ENCODE measurements around the gene SLC5A6.
"Not testable (repeated sequence)": the region's sequence is repeated elsewhere in the genome, so short reads cannot be mapped to it uniquely, and the experiment has no call there.

The SLC5A6 gene

GRCh38 chr2:27199241-27199640 lies 12.8 kb downstream of the SLC5A6 start:
- no peak overlapping the region for H3K9ac ChIP-seq (ENCODE audit: low read length)
- H3K4me2 ChIP-seq (ENCODE audit: low read length) = no peak overlapping the region
- no peak overlapping the region for H3K23ac ChIP-seq (ENCODE audit: low read length)
- peak overlapping the region; percentile 40 for H2BK120ac ChIP-seq (ENCODE audit: insufficient read depth, low read length, poor library complexity)
- no peak overlapping the region for H2AFZ ChIP-seq (ENCODE audit: insufficient read depth, low read length, poor library complexity)
- no peak overlapping the region for H4K12ac ChIP-seq (ENCODE audit: low read depth, low read length)
- no peaks in the 10 kb centered on the region for H3K9me3 ChIP-seq (ENCODE audit: insufficient read depth, low read depth, low read length)
- peaks cover 42 to 48% of the 10 kb centered on the region in 2 experiments for H3K36me3 ChIP-seq (ENCODE audit: control insufficient read depth in 1 of 2, insufficient read depth in 2 of 2, low read length in 2 of 2)
- no peak overlapping the region for H3K18ac ChIP-seq (ENCODE audit: low read length)
- no peak overlapping the region for H4K91ac ChIP-seq (ENCODE audit: low read depth, low read length)
- peaks cover 7 to 12% of the 10 kb centered on the region in 2 experiments for H3K4me1 ChIP-seq (ENCODE audit: control insufficient read depth in 1 of 2, insufficient read depth in 2 of 2, low read length in 2 of 2)
- no peak overlapping the region for H2AK5ac ChIP-seq (ENCODE audit: low read length)
- WGBS (ENCODE audit: extremely low coverage, insufficient coverage, insufficient read length) = no CpG with 5 or more reads among the region's 2 CpGs
- H3K79me1 ChIP-seq (ENCODE audit: low read length) = peaks cover 6% of the 10 kb centered on the region
- no peak overlapping the region for H2BK12ac ChIP-seq (ENCODE audit: low read length)
- H3K27me3 ChIP-seq (ENCODE audit: insufficient read depth, low read length) = no peaks in the 10 kb centered on the region
- no peak overlapping the region for H2BK5ac ChIP-seq (ENCODE audit: low read depth, low read length, poor library complexity)
- no peak overlapping the region for H3K14ac ChIP-seq (ENCODE audit: low read length)
- H3K27ac ChIP-seq (ENCODE audit: low read depth, low read length) = peak overlapping the region; percentile 61
- no peak overlapping the region for H3K4me3 ChIP-seq (ENCODE audit: low read depth, low read length)
- no peak for DNase-seq
- no peak overlapping the region for H4K8ac ChIP-seq (ENCODE audit: low read depth, low read length)
- no peaks in the 10 kb centered on the region for H3K79me2 ChIP-seq (ENCODE audit: control insufficient read depth, insufficient read depth, low read length, poor library complexity)
- no peak overlapping the region for H3K4ac ChIP-seq (ENCODE audit: low read depth, low read length)

- Histone ChIP-seq H3K4me2 (ENCODE audit: low read length) (no peak overlapping the region), H2BK12ac (ENCODE audit: low read length) (no peak overlapping the region), H3K79me2 (ENCODE audit: control insufficient read depth, insufficient read depth, low read length, poor library complexity) (no peaks in the 10 kb centered on the region), H3K18ac (ENCODE audit: low read length) (peak overlapping the region; percentile 14), H3K27me3 (ENCODE audit: insufficient read depth, low read length) (no peaks in the 10 kb centered on the region), H4K12ac (ENCODE audit: low read depth, low read length) (no peak overlapping the region), H3K36me3 (ENCODE audit: control insufficient read depth in 1 of 2, insufficient read depth in 2 of 2, low read length in 2 of 2) (peaks cover 36 to 42% of the 10 kb centered on the region in 2 experiments), H4K91ac (ENCODE audit: low read depth, low read length) (peak overlapping the region; percentile 25), H2AFZ (ENCODE audit: insufficient read depth, low read length, poor library complexity) (no peak overlapping the region), H2AK5ac (ENCODE audit: low read length) (no peak overlapping the region), H4K8ac (ENCODE audit: low read depth, low read length) (no peak overlapping the region), H3K9ac (ENCODE audit: low read length) (no peak overlapping the region), H3K9me3 (ENCODE audit: insufficient read depth, low read depth, low read length) (no peaks in the 10 kb centered on the region), H3K4me1 (ENCODE audit: control insufficient read depth in 1 of 2, insufficient read depth in 2 of 2, low read length in 2 of 2) (peaks cover 7 to 12% of the 10 kb centered on the region in 2 experiments), H3K4ac (ENCODE audit: low read depth, low read length) (no peak overlapping the region), H3K14ac (ENCODE audit: low read length) (peak overlapping the region; percentile 37), H3K4me3 (ENCODE audit: low read depth, low read length) (no peak overlapping the region), H2BK120ac (ENCODE audit: insufficient read depth, low read length, poor library complexity) (peak overlapping the region; percentile 40), H3K23ac (ENCODE audit: low read length) (no peak overlapping the region), H3K27ac (ENCODE audit: low read depth, low read length) (peak overlapping the region; percentile 61), H3K79me1 (ENCODE audit: low read length) (peaks cover 6% of the 10 kb centered on the region), H2BK5ac (ENCODE audit: low read depth, low read length, poor library complexity) (no peak overlapping the region)
- peak; percentile 70 to 95 for DNase-seq
- WGBS (ENCODE audit: extremely low coverage, insufficient coverage, insufficient read length) = no CpG with 5 or more reads among the region's 2 CpGs
These were observed 13.4 kb downstream of the SLC5A6 start for GRCh38 chr2:27198627-27199026.

GRCh38 chr2:27198068-27198467 lies 14.0 kb downstream of the SLC5A6 start:
- not testable (repeated sequence) for H3K23ac ChIP-seq (ENCODE audit: low read length); H3K4me2 ChIP-seq (ENCODE audit: low read length); H2BK120ac ChIP-seq (ENCODE audit: insufficient read depth, low read length, poor library complexity); H3K9me3 ChIP-seq (ENCODE audit: insufficient read depth, low read depth, low read length); DNase-seq; H3K4me3 ChIP-seq (ENCODE audit: low read depth, low read length); H4K8ac ChIP-seq (ENCODE audit: low read depth, low read length); H2BK5ac ChIP-seq (ENCODE audit: low read depth, low read length, poor library complexity); H2BK12ac ChIP-seq (ENCODE audit: low read length); H3K9ac ChIP-seq (ENCODE audit: low read length); H3K27ac ChIP-seq (ENCODE audit: low read depth, low read length); H3K4ac ChIP-seq (ENCODE audit: low read depth, low read length); H2AK5ac ChIP-seq (ENCODE audit: low read length); H2AFZ ChIP-seq (ENCODE audit: insufficient read depth, low read length, poor library complexity); H3K79me1 ChIP-seq (ENCODE audit: low read length); H3K27me3 ChIP-seq (ENCODE audit: insufficient read depth, low read length); H3K18ac ChIP-seq (ENCODE audit: low read length); H3K79me2 ChIP-seq (ENCODE audit: control insufficient read depth, insufficient read depth, low read length, poor library complexity); H4K91ac ChIP-seq (ENCODE audit: low read depth, low read length); H3K14ac ChIP-seq (ENCODE audit: low read length); H4K12ac ChIP-seq (ENCODE audit: low read depth, low read length)
- no CpG with 5 or more reads among the region's 3 CpGs for WGBS (ENCODE audit: extremely low coverage, insufficient coverage, insufficient read length)
- H3K36me3 ChIP-seq (ENCODE audit: control insufficient read depth in 1 of 2, insufficient read depth in 2 of 2, low read length in 2 of 2) = peaks cover 32 to 37% of the 10 kb centered on the region in 2 experiments
- peaks cover 7 to 12% of the 10 kb centered on the region in 2 experiments for H3K4me1 ChIP-seq (ENCODE audit: control insufficient read depth in 1 of 2, insufficient read depth in 2 of 2, low read length in 2 of 2)

- H4K91ac ChIP-seq (ENCODE audit: low read depth, low read length); H3K18ac ChIP-seq (ENCODE audit: low read length); H3K4me3 ChIP-seq (ENCODE audit: low read depth, low read length); H3K23ac ChIP-seq (ENCODE audit: low read length); H2BK12ac ChIP-seq (ENCODE audit: low read length); H2AK5ac ChIP-seq (ENCODE audit: low read length); H3K27ac ChIP-seq (ENCODE audit: low read depth, low read length); H3K4ac ChIP-seq (ENCODE audit: low read depth, low read length); H3K9me3 ChIP-seq (ENCODE audit: insufficient read depth, low read depth, low read length); H2BK120ac ChIP-seq (ENCODE audit: insufficient read depth, low read length, poor library complexity); H4K8ac ChIP-seq (ENCODE audit: low read depth, low read length); H3K27me3 ChIP-seq (ENCODE audit: insufficient read depth, low read length); H4K12ac ChIP-seq (ENCODE audit: low read depth, low read length); H3K79me1 ChIP-seq (ENCODE audit: low read length); DNase-seq; H2AFZ ChIP-seq (ENCODE audit: insufficient read depth, low read length, poor library complexity); H3K14ac ChIP-seq (ENCODE audit: low read length); H3K4me2 ChIP-seq (ENCODE audit: low read length); H3K9ac ChIP-seq (ENCODE audit: low read length); H2BK5ac ChIP-seq (ENCODE audit: low read depth, low read length, poor library complexity); H3K79me2 ChIP-seq (ENCODE audit: control insufficient read depth, insufficient read depth, low read length, poor library complexity): not testable (repeated sequence)
- peaks cover 7 to 12% of the 10 kb centered on the region in 2 experiments for H3K4me1 ChIP-seq (ENCODE audit: control insufficient read depth in 1 of 2, insufficient read depth in 2 of 2, low read length in 2 of 2)
- H3K36me3 ChIP-seq (ENCODE audit: control insufficient read depth in 1 of 2, insufficient read depth in 2 of 2, low read length in 2 of 2) = peaks cover 12 to 15% of the 10 kb centered on the region in 2 experiments
- WGBS (ENCODE audit: extremely low coverage, insufficient coverage, insufficient read length) = no CpG with 5 or more reads among the region's 3 CpGs
These were observed 16.3 kb downstream of the SLC5A6 start for GRCh38 chr2:27195799-27196198.
